WTC11 (cell line): Measurements from ENCODE around the gene C8B. TPM values are rescaled to one million over a fixed set of nuclear protein-coding genes. Genes with fewer than 3 reads are reported as not detected.

Source experiments
- ATAC-seq: fragments of 200-7000 bp; cut with Tn5 transposase; 2 replicates; pipeline ENCODE4 v1.10.0; 2021; ENCODE audit warnings: mild to moderate bottlenecking, moderate library complexity
- CTCF ChIA-PET: fragments of 300-600 bp; sonication (Branson Sonifier 250); formaldehyde crosslinking; loops from one replicate; lab custom pipeline; 2021; ENCODE audit warnings: antibody characterized with exemption; lab: Charles Lee
- POLR2A ChIA-PET: fragments of 350-600 bp; sonication (Branson Sonifier 250); formaldehyde crosslinking; loops from one replicate; lab custom pipeline; 2021; ENCODE audit warnings: antibody characterized with exemption; lab: Charles Lee
- DNase-seq: peaks from one replicate; pipeline ENCODE4 v3.0.0; 2021; ENCODE audit warnings: low spot score
- H3K27ac Mint-ChIP-seq: 2 replicates; pipeline ENCODE4 v1.8.0; 2021; ENCODE audit warnings: mixed read lengths
- H3K27me3 Mint-ChIP-seq: 2 replicates; pipeline ENCODE4 v1.8.0; 2021; ENCODE audit warnings: low read depth, mild to moderate bottlenecking, moderate library complexity, mixed read lengths
- H3K36me3 Mint-ChIP-seq: 2 replicates; pipeline ENCODE4 v1.8.0; 2021; ENCODE audit warnings: mixed read lengths
- H3K4me1 Mint-ChIP-seq: 2 replicates; pipeline ENCODE4 v1.8.0; 2022; ENCODE audit warnings: mixed read lengths
- H3K4me3 Mint-ChIP-seq: 2 replicates; pipeline ENCODE4 v1.8.0; 2021; ENCODE audit warnings: mild to moderate bottlenecking, moderate library complexity, mixed read lengths
- H3K9me3 Mint-ChIP-seq: 2 replicates; pipeline ENCODE4 v1.8.0; 2021; ENCODE audit warnings: mixed read lengths
- CBFB ChIP-seq: sonication (generic); formaldehyde crosslinking; IDR thresholded peaks from 2 replicates; pipeline ENCODE4 v1.8.1; 2022; ENCODE audit warnings: mild to moderate bottlenecking, low read depth, missing genetic modification reagents
- E2F5 ChIP-seq: sonication (generic); formaldehyde crosslinking; IDR thresholded peaks from 2 replicates; pipeline ENCODE4 v1.8.1; 2022; ENCODE audit warnings: mild to moderate bottlenecking, moderate library complexity, missing genetic modification reagents
- FOXK1 ChIP-seq: sonication (generic); formaldehyde crosslinking; IDR thresholded peaks from 2 replicates; pipeline ENCODE4 v1.8.0; 2022; ENCODE audit warnings: mild to moderate bottlenecking, moderate library complexity, missing genetic modification reagents
- GRHL2 ChIP-seq: fragments of 250-450 bp; sonication (Bioruptor Pico); IDR thresholded peaks from 2 replicates; pipeline ENCODE4 v1.8.0; 2022; ENCODE audit warnings: mild to moderate bottlenecking, moderate library complexity; ENCODE audit not compliant: insufficient replicate concordance, severe bottlenecking
- HMGA2 ChIP-seq: fragments of 250-450 bp; sonication (Bioruptor Pico); IDR thresholded peaks from 2 replicates; pipeline ENCODE4 v1.4.0; 2021; ENCODE audit warnings: mild to moderate bottlenecking, moderate library complexity
- IRF2 ChIP-seq: sonication (generic); formaldehyde crosslinking; IDR thresholded peaks from 2 replicates; pipeline ENCODE4 v1.8.0; 2022; ENCODE audit warnings: low read depth, missing genetic modification reagents, borderline replicate concordance
- KAT7 ChIP-seq: sonication (generic); formaldehyde crosslinking; IDR thresholded peaks from 2 replicates; pipeline ENCODE4 v1.8.1; 2023; ENCODE audit warnings: missing genetic modification reagents, mild to moderate bottlenecking, borderline replicate concordance
- NFE2L1 ChIP-seq: sonication (generic); formaldehyde crosslinking; IDR thresholded peaks from 2 replicates; pipeline ENCODE4 v1.8.1; 2023; ENCODE audit warnings: missing genetic modification reagents
- OVOL2 ChIP-seq: fragments of 250-450 bp; sonication (Bioruptor Pico); IDR thresholded peaks from 2 replicates; pipeline ENCODE4 v1.9.0; 2021; ENCODE audit warnings: mild to moderate bottlenecking, borderline replicate concordance
- PRDM15 ChIP-seq: sonication (generic); formaldehyde crosslinking; IDR thresholded peaks from 2 replicates; pipeline ENCODE4 v1.8.0; 2022; ENCODE audit warnings: missing genetic modification reagents
- PREB ChIP-seq: sonication (generic); formaldehyde crosslinking; IDR thresholded peaks from 2 replicates; pipeline ENCODE4 v1.8.1; 2022; ENCODE audit warnings: mild to moderate bottlenecking, missing genetic modification reagents, moderate library complexity, borderline replicate concordance
- SP1 ChIP-seq: sonication (generic); formaldehyde crosslinking; conservative IDR thresholded peaks from 2 replicates; pipeline ENCODE4 v1.8.1; 2022; ENCODE audit warnings: missing genetic modification reagents
- TCF7 ChIP-seq: sonication (generic); formaldehyde crosslinking; IDR thresholded peaks from 2 replicates; pipeline ENCODE4 v1.8.0; 2022; ENCODE audit warnings: mild to moderate bottlenecking, low read depth, missing genetic modification reagents, moderate library complexity
- TEAD1 ChIP-seq: sonication (generic); formaldehyde crosslinking; IDR thresholded peaks from 2 replicates; pipeline ENCODE4 v1.8.0; 2022; ENCODE audit warnings: mild to moderate bottlenecking, missing genetic modification reagents
- ZNF281 ChIP-seq: sonication (generic); formaldehyde crosslinking; IDR thresholded peaks from 2 replicates; pipeline ENCODE4 v1.8.0; 2023; ENCODE audit warnings: mild to moderate bottlenecking, missing genetic modification reagents
- ZNF317 ChIP-seq: sonication (generic); formaldehyde crosslinking; IDR thresholded peaks from 2 replicates; pipeline ENCODE4 v1.8.1; 2023; ENCODE audit warnings: low read depth, mild to moderate bottlenecking, moderate library complexity, missing genetic modification reagents, borderline replicate concordance
- ZNF423 ChIP-seq: fragments of 250-450 bp; sonication (Bioruptor Pico); IDR thresholded peaks from 2 replicates; pipeline ENCODE4 v2.1.2; 2022; ENCODE audit warnings: mild to moderate bottlenecking, moderate library complexity
- ZNF532 ChIP-seq: fragments of 250-450 bp; sonication (Bioruptor Pico); IDR thresholded peaks from 2 replicates; pipeline ENCODE4 v1.9.0; 2021; ENCODE audit warnings: mild to moderate bottlenecking, borderline replicate concordance
- total RNA-seq: library from RNA; stranded (reverse); gene quantifications from 3 replicates; pipeline ENCODE4 v1.2.3, GENCODE V29; 2021

Gene C8B
- total RNA-seq, 1 experiment from 2014 or later = 0.46 TPM

- TF ChIP-seq TCF7 (CRISPR knock-in tag) (no peak), HMGA2 (CRISPR knock-in tag) (no peak), E2F5 (CRISPR knock-in tag) (no peak), GRHL2 (CRISPR knock-in tag) (no peak), ZNF281 (CRISPR knock-in tag) (no peak), TEAD1 (CRISPR knock-in tag) (no peak), NFE2L1 (no peak), PRDM15 (CRISPR knock-in tag) (no peak), ZNF532 (CRISPR knock-in tag) (no peak), OVOL2 (CRISPR knock-in tag) (no peak), ZNF317 (CRISPR knock-in tag) (no peak), KAT7 (no peak)
- TF ChIP-seq, all 79 proteins: peak for 0
- ATAC-seq = no peak
- Mint-ChIP-seq H3K36me3 (no peaks in the 10 kb centered on the region), H3K9me3 (no peaks in the 10 kb centered on the region), H3K4me1 (no peaks in the 10 kb centered on the region), H3K27me3 (no peaks in the 10 kb centered on the region), H3K27ac (no peak overlapping the region), H3K4me3 (no peak overlapping the region)
- no peak for DNase-seq
- CTCF ChIA-PET = no interaction called here
- POLR2A ChIA-PET = no interaction called here
Measured at GRCh38 chr1:57012315-57012714, 46.5 kb upstream of the C8B start.

GRCh38 chr1:57010511-57010910 is 44.7 kb upstream of the C8B start:
- no peak overlapping the region for H3K27ac Mint-ChIP-seq
- H3K36me3 Mint-ChIP-seq = no peaks in the 10 kb centered on the region
- H3K27me3 Mint-ChIP-seq = no peaks in the 10 kb centered on the region
- ChIA-PET POLR2A (no interaction called here), CTCF (no interaction called here)
- ATAC-seq (no peak), DNase-seq (no peak)
- H3K4me3 Mint-ChIP-seq = no peak overlapping the region
- no peaks in the 10 kb centered on the region for H3K9me3 Mint-ChIP-seq
- no peaks in the 10 kb centered on the region for H3K4me1 Mint-ChIP-seq
- no peak for TF ChIP-seq ZNF532 (CRISPR knock-in tag)
- no peak for TF ChIP-seq IRF2 (CRISPR knock-in tag)
- TF ChIP-seq TEAD1 (CRISPR knock-in tag) = no peak
- no peak for TF ChIP-seq FOXK1 (CRISPR knock-in tag)
- no peak for TF ChIP-seq PREB
- no peak for TF ChIP-seq SP1 (CRISPR knock-in tag)
- TF ChIP-seq ZNF423 (CRISPR knock-in tag) = no peak
- TF ChIP-seq CBFB (CRISPR knock-in tag) = no peak
